Fibroblast of pulmonary artery (primary cell): Measurements from ENCODE around the gene LVRN.

Source experiments
- DNase-seq: peaks from one replicate; pipeline ENCODE4 v3.0.0-alpha.2; 2010; ENCODE audit warnings: low read depth
- H3K4me3 ChIP-seq: replicated peaks from 2 replicates; pipeline ENCODE4 v1.5.1; 2011; ENCODE audit warnings: low read depth, mild to moderate bottlenecking, control low read depth, low read length, moderate library complexity
- CTCF ChIP-seq: IDR thresholded peaks from 2 replicates; pipeline ENCODE4 v1.5.1; 2011; ENCODE audit warnings: mild to moderate bottlenecking, control low read depth, low read length, inconsistent platforms; ENCODE audit errors: missing control alignments

Gene LVRN

DNA sequence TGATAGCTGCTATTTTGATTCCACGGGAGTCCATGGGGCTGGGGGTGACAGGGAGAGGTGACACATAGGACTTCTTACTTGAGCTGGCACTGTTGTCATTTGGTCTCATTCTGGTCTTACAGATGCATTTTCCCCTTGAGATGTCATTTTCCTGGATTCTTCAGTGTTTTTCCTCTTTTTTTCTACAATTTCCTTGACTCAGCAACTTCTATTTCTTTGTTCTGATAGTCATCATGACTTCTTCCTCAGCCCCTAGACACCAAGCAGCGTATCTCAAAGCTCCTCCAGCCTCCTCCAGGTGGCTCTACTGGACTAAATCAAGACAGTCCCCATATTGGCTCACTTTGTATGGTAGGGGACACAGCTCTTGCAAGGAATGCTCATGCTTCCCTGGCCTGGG lies 16.5 kb downstream of the LVRN start:
- H3K4me3 ChIP-seq: no peak overlapping the region
- no peak for DNase-seq
- TF ChIP-seq CTCF: no peak

- peak; percentile 79 for DNase-seq
- no peak for TF ChIP-seq CTCF
- H3K4me3 ChIP-seq: no peak overlapping the region
Observed at GRCh38 chr5:115979201-115980041, 17.1 kb downstream of the LVRN start.

DNA sequence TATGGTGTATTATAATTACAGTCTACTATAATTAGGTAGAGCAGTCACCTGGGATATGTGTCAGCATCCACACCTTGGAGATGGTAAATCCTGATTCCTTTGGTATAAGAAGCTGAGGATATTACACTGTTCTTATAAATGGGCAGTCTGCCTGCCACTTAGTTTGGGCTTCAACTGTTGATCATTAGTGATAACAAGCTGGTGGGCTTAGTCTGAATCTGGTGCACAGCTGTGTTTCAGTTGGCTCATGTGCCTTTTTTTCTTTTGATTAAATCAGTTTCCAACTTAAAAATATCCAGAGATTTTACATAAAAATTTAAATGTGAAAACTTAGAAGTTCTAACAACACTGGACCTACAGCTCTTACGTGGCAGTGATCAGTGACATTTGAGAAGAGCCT lies 21.2 kb downstream of the LVRN start:
- TF ChIP-seq CTCF: no peak
- no peak overlapping the region for H3K4me3 ChIP-seq
- DNase-seq: no peak

DNA sequence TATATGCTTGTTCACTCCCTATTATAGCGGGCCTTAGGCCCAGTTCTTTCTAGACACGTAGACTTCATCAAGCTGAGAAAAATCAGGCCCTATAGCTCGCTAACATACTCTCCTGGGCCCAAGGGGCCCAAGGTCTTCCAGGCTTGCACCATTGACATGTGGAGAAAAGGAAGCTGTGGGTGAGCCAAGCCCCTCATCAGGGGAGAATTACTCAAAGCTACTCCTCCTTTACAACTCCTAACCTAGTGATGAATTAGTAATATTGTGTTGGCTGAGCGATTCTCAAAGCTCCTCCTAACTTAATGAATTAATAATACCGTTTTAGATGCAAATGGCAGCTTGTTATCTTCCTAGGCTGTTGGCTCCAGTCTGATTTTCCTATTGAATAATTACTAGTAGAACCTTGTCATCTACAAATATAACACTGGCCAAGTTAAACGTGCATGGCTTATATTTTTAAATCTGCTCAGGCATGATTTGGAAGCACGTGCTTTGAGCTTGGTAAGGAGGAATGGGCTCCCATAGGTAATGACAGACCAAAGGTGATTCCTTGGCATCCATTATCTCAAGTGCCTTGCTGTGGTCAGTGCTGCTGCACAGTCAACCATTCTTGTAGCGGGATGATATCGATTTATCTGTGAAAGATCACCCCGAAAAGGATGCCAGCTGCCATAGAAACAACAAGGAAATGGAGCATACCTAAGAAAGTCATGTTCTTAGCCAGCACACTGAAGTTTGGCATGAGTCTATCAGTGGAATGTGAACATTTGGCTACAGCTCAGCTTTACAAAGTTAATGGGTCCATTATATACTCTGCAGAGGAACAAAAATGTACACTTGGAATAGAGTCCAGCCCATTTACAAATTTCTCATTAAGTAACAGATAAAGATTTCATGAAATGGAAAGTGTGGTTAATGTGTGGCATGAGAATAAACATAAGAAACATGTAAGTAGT lies 23.8 kb downstream of the LVRN start:
- DNase-seq: peak; percentile 84
- H3K4me3 ChIP-seq: no peak overlapping the region
- TF ChIP-seq CTCF: no peak

- no peak for TF ChIP-seq CTCF
- H3K4me3 ChIP-seq: no peak overlapping the region
- no peak for DNase-seq
Observed at GRCh38 chr5:115988002-115988401, 25.7 kb downstream of the LVRN start.

DNA sequence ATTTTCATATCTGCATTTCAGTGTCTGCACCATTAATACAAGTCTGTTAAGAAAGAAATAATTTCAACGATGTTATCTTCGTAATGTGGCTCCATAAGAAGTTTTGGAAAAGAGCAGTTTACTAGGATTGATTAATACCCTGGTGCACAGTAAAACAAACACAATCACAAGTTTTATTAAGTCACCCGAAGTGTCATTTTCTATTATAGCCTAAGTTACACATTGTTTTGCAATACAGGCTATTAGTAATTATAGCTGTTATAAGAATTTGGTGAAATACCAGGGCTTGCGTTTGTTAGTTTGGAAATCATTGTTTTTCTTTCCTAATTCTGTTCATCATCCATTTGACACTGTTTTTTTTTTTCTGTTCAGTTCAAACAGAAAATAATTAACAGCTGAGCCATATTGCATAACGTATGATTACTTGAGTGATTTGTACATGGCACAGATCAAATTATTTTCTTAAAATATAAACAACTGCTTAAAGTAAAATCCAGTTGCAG lies 30.6 kb downstream of the LVRN start:
- no peak for TF ChIP-seq CTCF
- DNase-seq: no peak
- no peak overlapping the region for H3K4me3 ChIP-seq
